GM23338 (cell line): ENCODE data around the gene NALF2. TPM values are rescaled to one million over a fixed set of nuclear protein-coding genes. Genes with fewer than 3 reads are reported as not detected.

ENCODE experiments used
- ATAC-seq: fragments of 200-7000 bp; cut with Tn5 transposase; 3 replicates; pipeline ENCODE4 v1.9.1; 2020
- DNase-seq: peaks from one replicate; pipeline ENCODE4 v3.0.0-alpha.2; 2015; ENCODE audit warnings: low spot score
- H2AFZ ChIP-seq: fragments of 200-600 bp; sonication (generic); 2 replicates; pipeline ENCODE4 v1.8.0; 2016; ENCODE audit warnings: antibody characterized with exemption, mild to moderate bottlenecking, moderate library complexity
- H3F3A ChIP-seq: fragments of 200-600 bp; sonication (generic); replicated peaks from 2 replicates; pipeline ENCODE4 v1.8.0; 2017; ENCODE audit warnings: antibody characterized with exemption, mixed run types, low read depth
- H3K27ac ChIP-seq: fragments of 200-600 bp; sonication (generic); 2 replicates; pipeline ENCODE4 v1.6.1; 2016; ENCODE audit warnings: low read depth
- H3K27me3 ChIP-seq: fragments of 200-600 bp; sonication (generic); 2 replicates; pipeline ENCODE4 v1.8.0; 2016; ENCODE audit warnings: mild to moderate bottlenecking, mixed run types, moderate library complexity; ENCODE audit not compliant: insufficient read depth
- H3K36me3 ChIP-seq: fragments of 200-600 bp; sonication (generic); 2 replicates; pipeline ENCODE4 v1.8.0; 2016; ENCODE audit warnings: mild to moderate bottlenecking; ENCODE audit not compliant: insufficient read depth
- H3K4me1 ChIP-seq: fragments of 200-600 bp; sonication (generic); 2 replicates; pipeline ENCODE4 v1.8.0; 2016; ENCODE audit warnings: mild to moderate bottlenecking, moderate library complexity; ENCODE audit not compliant: insufficient read depth
- H3K4me2 ChIP-seq: fragments of 200-600 bp; sonication (generic); 2 replicates; pipeline ENCODE4 v1.7.1; 2017; ENCODE audit warnings: mixed run types
- H3K4me3 ChIP-seq: fragments of 200-600 bp; sonication (generic); 2 replicates; pipeline ENCODE4 v1.6.1; 2016; ENCODE audit warnings: mixed run types
- H3K79me2 ChIP-seq: fragments of 200-600 bp; sonication (generic); replicated peaks from 2 replicates; pipeline ENCODE4 v1.8.0; 2017; ENCODE audit warnings: mild to moderate bottlenecking; ENCODE audit not compliant: insufficient read depth
- H3K9me2 ChIP-seq: fragments of 200-600 bp; sonication (generic); 2 replicates; pipeline ENCODE4 v1.8.0; 2017; ENCODE audit not compliant: insufficient read depth
- H4K20me1 ChIP-seq: fragments of 200-600 bp; sonication (generic); replicated peaks from 2 replicates; pipeline ENCODE4 v1.8.0; 2017; ENCODE audit warnings: mild to moderate bottlenecking; ENCODE audit not compliant: insufficient read depth
- H3K27ac Mint-ChIP-seq: 2 replicates; pipeline ENCODE4 v1.8.0; 2020; ENCODE audit warnings: inconsistent platforms, mild to moderate bottlenecking, moderate library complexity, mixed read lengths
- H3K27me3 Mint-ChIP-seq: 3 replicates; pipeline ENCODE4 v1.8.0; 2022; ENCODE audit warnings: low read depth, mild to moderate bottlenecking, moderate library complexity, mixed read lengths, inconsistent platforms; ENCODE audit not compliant: insufficient read depth, poor library complexity
- H3K36me3 Mint-ChIP-seq: 3 replicates; pipeline ENCODE4 v1.8.0; 2021; ENCODE audit warnings: low read depth, mild to moderate bottlenecking, inconsistent platforms, moderate library complexity, mixed read lengths
- H3K4me1 Mint-ChIP-seq: 3 replicates; pipeline ENCODE4 v1.8.0; 2020; ENCODE audit warnings: mild to moderate bottlenecking, inconsistent platforms, mixed read lengths
- H3K4me3 Mint-ChIP-seq: 3 replicates; pipeline ENCODE4 v1.8.0; 2021; ENCODE audit warnings: moderate library complexity, mild to moderate bottlenecking, inconsistent platforms, mixed read lengths
- H3K9me3 Mint-ChIP-seq: 3 replicates; pipeline ENCODE4 v1.8.0; 2020; ENCODE audit warnings: moderate library complexity, mild to moderate bottlenecking, inconsistent platforms, mixed read lengths
- CTCF ChIP-seq, 2 experiments: fragments of 200-600 bp in 1 of 2; sonication (generic) in 1 of 2; conservative IDR thresholded peaks; 2 replicates each; pipeline versions ENCODE4 v1.5.1 to v1.6.1; 2016 to 2017; ENCODE audit warnings: antibody characterized with exemption in 2 of 2, low read depth in 2 of 2, mild to moderate bottlenecking in 2 of 2, moderate library complexity in 1 of 2
- EZH2 ChIP-seq: fragments of 200-600 bp; sonication (generic); IDR thresholded peaks from one replicate; pipeline ENCODE4 v1.8.0; 2017; ENCODE audit warnings: antibody characterized with exemption, mild to moderate bottlenecking, low read depth; ENCODE audit not compliant: unreplicated experiment
- EZH2phosphoT487 ChIP-seq: fragments of 200-600 bp; sonication (generic); IDR thresholded peaks from one replicate; pipeline ENCODE4 v1.8.1; 2018; ENCODE audit warnings: antibody characterized with exemption; ENCODE audit not compliant: unreplicated experiment
- JUNB ChIP-seq: IDR thresholded peaks from one replicate; pipeline ENCODE4 v1.6.1; 2016; ENCODE audit warnings: antibody characterized with exemption; ENCODE audit not compliant: unreplicated experiment
- NANOG ChIP-seq: IDR thresholded peaks from 2 replicates; pipeline ENCODE4 v1.6.1; 2016; ENCODE audit warnings: antibody characterized with exemption, borderline replicate concordance
- POLR2AphosphoS5 ChIP-seq: IDR thresholded peaks from 2 replicates; pipeline ENCODE4 v1.6.1; 2016; ENCODE audit warnings: antibody characterized with exemption, low read depth
- STAT1 ChIP-seq: IDR thresholded peaks from one replicate; pipeline ENCODE4 v1.6.1; 2016; ENCODE audit warnings: antibody characterized with exemption; ENCODE audit not compliant: unreplicated experiment
- ZNF331 ChIP-seq: fragments of 250-450 bp; sonication (Bioruptor Pico); IDR thresholded peaks from 2 replicates; pipeline ENCODE4 v1.5.0; 2020; ENCODE audit warnings: low read depth, mild to moderate bottlenecking, moderate library complexity
- polyA plus RNA-seq: library from polyadenylated mRNA; unstranded; fragments of >200 nt; fragmentation: Nextera tagmentation; extraction: Ambion mirVana; gene quantifications from 2 replicates; pipeline ENCODE4 v1.2.1, GENCODE V29; 2016
- total RNA-seq: library from RNA; depleted of rRNA; stranded (reverse); fragments of >200 nt; shearing (Covaris generic); gene quantifications from 2 replicates; pipeline ENCODE4 v1.2.3, GENCODE V29; 2014
- TF ChIP-seq, protein P1 (sequence below): IDR thresholded peaks from one replicate; pipeline ENCODE4 v1.6.1; 2018; ENCODE audit warnings: antibody characterized with exemption; ENCODE audit not compliant: unreplicated experiment

NALF2 gene
- total and polyA plus RNA-seq, 2 experiments from 2014 or later: 4.4 to 10.5 TPM

DNA sequence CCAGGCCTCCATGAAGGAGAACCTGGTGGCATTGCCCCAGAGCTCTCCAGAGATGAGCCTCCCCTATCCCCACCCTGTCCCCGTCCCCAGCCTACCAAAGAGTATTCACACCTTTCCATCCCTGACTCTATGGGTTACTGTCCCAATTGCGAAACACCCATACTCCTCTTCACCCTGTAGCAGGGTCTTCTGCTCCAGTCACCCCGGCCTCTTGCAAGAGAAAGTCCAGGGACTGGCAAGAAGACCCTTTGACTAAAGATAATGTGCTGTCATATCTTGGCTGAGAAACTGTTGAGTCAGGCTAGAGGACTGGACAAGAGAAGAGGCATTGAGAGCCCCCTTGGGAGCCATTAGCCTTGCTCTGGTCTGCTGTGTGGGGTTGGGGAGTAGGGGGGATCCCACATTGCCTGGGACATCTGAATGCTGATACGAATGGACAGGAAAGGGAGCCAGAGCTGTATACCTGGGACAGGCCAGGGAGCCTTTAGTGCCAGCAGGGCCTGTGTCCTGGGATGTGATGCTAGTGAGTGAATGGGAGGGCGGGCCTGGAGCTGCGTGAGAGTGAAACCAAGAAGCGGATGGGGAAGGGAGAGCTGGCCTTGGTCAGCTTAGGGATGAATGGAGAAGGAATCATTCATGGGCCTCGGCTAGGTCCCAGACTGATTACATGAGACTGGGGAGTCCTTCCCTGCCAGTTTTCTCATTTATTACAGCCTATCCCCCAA, 27.1 kb downstream of the NALF2 start (continued):
- TF ChIP-seq, protein P1, sequence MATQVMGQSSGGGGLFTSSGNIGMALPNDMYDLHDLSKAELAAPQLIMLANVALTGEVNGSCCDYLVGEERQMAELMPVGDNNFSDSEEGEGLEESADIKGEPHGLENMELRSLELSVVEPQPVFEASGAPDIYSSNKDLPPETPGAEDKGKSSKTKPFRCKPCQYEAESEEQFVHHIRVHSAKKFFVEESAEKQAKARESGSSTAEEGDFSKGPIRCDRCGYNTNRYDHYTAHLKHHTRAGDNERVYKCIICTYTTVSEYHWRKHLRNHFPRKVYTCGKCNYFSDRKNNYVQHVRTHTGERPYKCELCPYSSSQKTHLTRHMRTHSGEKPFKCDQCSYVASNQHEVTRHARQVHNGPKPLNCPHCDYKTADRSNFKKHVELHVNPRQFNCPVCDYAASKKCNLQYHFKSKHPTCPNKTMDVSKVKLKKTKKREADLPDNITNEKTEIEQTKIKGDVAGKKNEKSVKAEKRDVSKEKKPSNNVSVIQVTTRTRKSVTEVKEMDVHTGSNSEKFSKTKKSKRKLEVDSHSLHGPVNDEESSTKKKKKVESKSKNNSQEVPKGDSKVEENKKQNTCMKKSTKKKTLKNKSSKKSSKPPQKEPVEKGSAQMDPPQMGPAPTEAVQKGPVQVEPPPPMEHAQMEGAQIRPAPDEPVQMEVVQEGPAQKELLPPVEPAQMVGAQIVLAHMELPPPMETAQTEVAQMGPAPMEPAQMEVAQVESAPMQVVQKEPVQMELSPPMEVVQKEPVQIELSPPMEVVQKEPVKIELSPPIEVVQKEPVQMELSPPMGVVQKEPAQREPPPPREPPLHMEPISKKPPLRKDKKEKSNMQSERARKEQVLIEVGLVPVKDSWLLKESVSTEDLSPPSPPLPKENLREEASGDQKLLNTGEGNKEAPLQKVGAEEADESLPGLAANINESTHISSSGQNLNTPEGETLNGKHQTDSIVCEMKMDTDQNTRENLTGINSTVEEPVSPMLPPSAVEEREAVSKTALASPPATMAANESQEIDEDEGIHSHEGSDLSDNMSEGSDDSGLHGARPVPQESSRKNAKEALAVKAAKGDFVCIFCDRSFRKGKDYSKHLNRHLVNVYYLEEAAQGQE: no peak
- TF ChIP-seq STAT1 (no peak), POLR2AphosphoS5 (no peak)

DNA sequence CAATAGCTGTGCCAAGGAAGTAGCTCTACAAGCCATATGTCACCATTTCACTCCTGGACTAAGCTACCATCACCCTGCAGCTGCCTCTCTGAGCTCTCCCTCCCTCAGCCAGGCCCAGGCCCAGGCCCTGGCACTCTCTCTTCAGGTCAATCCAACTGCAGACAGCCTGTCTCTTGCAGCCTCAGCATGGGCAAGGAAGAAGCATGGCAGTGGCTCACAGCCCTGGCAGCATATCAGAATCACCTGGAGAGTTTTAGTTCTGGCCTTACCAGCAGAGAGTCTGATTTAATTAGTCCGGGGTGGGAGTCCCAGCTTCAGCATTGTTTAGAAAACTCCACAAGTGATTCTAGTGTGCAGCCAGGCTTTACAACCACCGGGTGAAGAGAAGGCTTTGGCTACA, 31.5 kb downstream of the NALF2 start:
- Mint-ChIP-seq H3K36me3 (peaks cover 18% of the 10 kb centered on the region), H3K27me3 (peaks cover 3% of the 10 kb centered on the region), H3K4me3 (no peak overlapping the region), H3K27ac (no peak overlapping the region), H3K4me1 (peaks cover 9% of the 10 kb centered on the region), H3K9me3 (peaks cover 12% of the 10 kb centered on the region; the same call in 2 of the 3 replicates)
- H3K4me1 ChIP-seq: no peaks in the 10 kb centered on the region; the same call in 1 of the 2 replicates
- H3K27ac ChIP-seq: no peak overlapping the region
- no peaks in the 10 kb centered on the region for H3F3A ChIP-seq
- H3K36me3 ChIP-seq: no peaks in the 10 kb centered on the region
- no peak overlapping the region for H3K4me2 ChIP-seq
- H4K20me1 ChIP-seq: no peaks in the 10 kb centered on the region
- no peaks in the 10 kb centered on the region for H3K9me2 ChIP-seq
- no peaks in the 10 kb centered on the region for H3K27me3 ChIP-seq
- no peak for DNase-seq
- H2AFZ ChIP-seq: no peak overlapping the region
- no peaks in the 10 kb centered on the region for H3K79me2 ChIP-seq
- no peak overlapping the region for H3K4me3 ChIP-seq
- ATAC-seq: no peak
- TF ChIP-seq, protein P1: no peak
- TF ChIP-seq ZNF331 (CRISPR knock-in tag) (no peak), NANOG (no peak), CTCF (conservative IDR thresholded peaks at IDR 0.05; ENCODE audit: low read depth in 2 of 2) (no peak), JUNB (no peak), EZH2 (no peak), EZH2phosphoT487 (no peak)
